HL-60/S4 treated with phorbol 12-myristate 13-acetate at 8.2 ng/mL for 4 days and 3 days (cell line): Measurements from ENCODE around the gene TNIP1.

Source experiments
- in situ Hi-C: fragments of 300-500 bp; cut with MboI; formaldehyde crosslinking; loops from 2 replicates; pipeline ENCODE4 v1.15.0; 2022; ENCODE audit warnings: low sequenced_read_pairs

TNIP1 gene

GRCh38 chr5:151106509-151106908 is 25.7 kb upstream of the TNIP1 start:
- in situ Hi-C loops = no loop called here

GRCh38 chr5:151106043-151106442 is 25.2 kb upstream of the TNIP1 start:
- in situ Hi-C loops = no loop called here

GRCh38 chr5:151105561-151105960 is 24.7 kb upstream of the TNIP1 start:
- in situ Hi-C loops = no loop called here

- in situ Hi-C loops = no loop called here
Measured at GRCh38 chr5:151104795-151105194, 24.0 kb upstream of the TNIP1 start.

- in situ Hi-C loops = no loop called here
Measured at GRCh38 chr5:151101746-151102145, 20.9 kb upstream of the TNIP1 start.

GRCh38 chr5:151101151-151101550 is 20.3 kb upstream of the TNIP1 start:
- in situ Hi-C loops = no loop called here

GRCh38 chr5:151100681-151101080 is 19.8 kb upstream of the TNIP1 start:
- in situ Hi-C loops = no loop called here

- in situ Hi-C loops = no loop called here
Measured at GRCh38 chr5:151098768-151099121, 17.9 kb upstream of the TNIP1 start.

GRCh38 chr5:151097820-151098767 is 17.3 kb upstream of the TNIP1 start:
- in situ Hi-C loops = no loop called here

- in situ Hi-C loops = no loop called here
Measured at GRCh38 chr5:151097061-151097460, 16.2 kb upstream of the TNIP1 start.

- in situ Hi-C loops = no loop called here
Measured at GRCh38 chr5:151096001-151096373, 15.2 kb upstream of the TNIP1 start.

- in situ Hi-C loops = no loop called here
Measured at GRCh38 chr5:151095341-151096000, 14.6 kb upstream of the TNIP1 start.

GRCh38 chr5:151094852-151095245 is 14.0 kb upstream of the TNIP1 start:
- in situ Hi-C loops = no loop called here

GRCh38 chr5:151094030-151094851 is 13.4 kb upstream of the TNIP1 start:
- in situ Hi-C loops = no loop called here

GRCh38 chr5:151093476-151093889 is 12.6 kb upstream of the TNIP1 start:
- in situ Hi-C loops = no loop called here

GRCh38 chr5:151092762-151093161 is 11.9 kb upstream of the TNIP1 start:
- in situ Hi-C loops = no loop called here

GRCh38 chr5:151089726-151090125 is 8.9 kb upstream of the TNIP1 start:
- in situ Hi-C loops = no loop called here

- in situ Hi-C loops = no loop called here
Measured at GRCh38 chr5:151088986-151089385, 8.2 kb upstream of the TNIP1 start.

- in situ Hi-C loops = no loop called here
Measured at GRCh38 chr5:151087486-151087885, 6.7 kb upstream of the TNIP1 start.

GRCh38 chr5:151086905-151087360 is 6.1 kb upstream of the TNIP1 start:
- in situ Hi-C loops = no loop called here

- in situ Hi-C loops = no loop called here
Measured at GRCh38 chr5:151086192-151086869, 5.5 kb upstream of the TNIP1 start.
